GM19099 (cell line): ENCODE data around the gene TMCO2.

ENCODE experiments used
- POLR2A ChIP-seq: IDR thresholded peaks from 3 replicates; pipeline ENCODE4 v1.6.1; 2011; ENCODE audit warnings: low read depth; ENCODE audit not compliant: insufficient read length; ENCODE audit errors: extremely low read depth

The TMCO2 gene

GRCh38 chr1:40251456-40251855 is 3.7 kb downstream of the TMCO2 start:
- no peak for TF ChIP-seq POLR2A

DNA sequence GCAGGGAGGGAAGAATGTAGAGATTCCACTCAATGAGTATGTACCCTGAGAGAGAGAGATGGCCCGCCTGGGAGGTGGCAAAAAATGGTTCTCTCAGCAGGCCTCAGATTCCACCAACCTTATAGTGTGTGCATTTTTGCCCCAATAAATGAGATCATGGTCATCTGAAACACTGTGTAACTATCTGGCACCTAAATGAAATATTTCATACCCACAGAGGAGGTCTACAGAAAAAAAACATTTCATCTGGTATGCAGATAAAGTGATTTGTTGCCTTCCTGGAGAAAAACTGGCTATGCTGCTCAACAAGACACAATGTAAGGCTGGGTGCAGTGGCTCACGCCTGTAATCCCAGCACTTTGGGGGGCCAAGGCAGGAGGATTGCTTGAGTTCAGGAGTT is 4.9 kb downstream of the TMCO2 start:
- TF ChIP-seq POLR2A = no peak

- no peak for TF ChIP-seq POLR2A
Measured at GRCh38 chr1:40255231-40255630, 7.5 kb downstream of the TMCO2 start.

DNA sequence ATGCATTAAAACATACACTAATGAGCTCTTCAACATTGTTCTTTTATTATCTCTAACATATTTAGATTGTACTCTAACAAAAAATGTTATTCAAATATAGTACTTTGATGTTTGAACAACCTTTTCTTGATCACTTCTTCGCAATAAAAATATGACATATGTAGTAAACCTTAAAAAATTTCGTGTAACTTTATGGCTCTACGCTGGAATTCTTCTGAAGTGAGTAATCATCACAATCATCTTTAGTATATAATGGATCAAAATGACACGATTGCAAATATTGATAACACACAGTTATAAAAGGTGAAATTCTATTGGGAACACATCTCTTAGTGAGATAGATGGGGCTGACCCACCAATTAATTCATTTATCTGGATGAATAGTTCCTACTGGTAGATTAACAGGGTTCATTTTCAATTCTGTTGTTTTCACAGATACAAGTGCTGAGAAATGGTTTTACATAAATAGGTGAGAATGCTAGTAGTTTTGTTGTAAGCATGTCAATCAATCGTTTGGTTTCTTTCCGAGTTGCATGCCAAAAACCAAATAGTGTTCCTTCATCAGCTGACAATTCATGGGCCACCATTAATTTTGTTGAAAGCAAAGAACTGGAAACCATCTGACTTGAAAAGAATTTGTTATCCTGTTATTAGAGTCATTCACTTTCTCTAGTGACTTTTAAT is 8.8 kb downstream of the TMCO2 start:
- TF ChIP-seq POLR2A = no peak

DNA sequence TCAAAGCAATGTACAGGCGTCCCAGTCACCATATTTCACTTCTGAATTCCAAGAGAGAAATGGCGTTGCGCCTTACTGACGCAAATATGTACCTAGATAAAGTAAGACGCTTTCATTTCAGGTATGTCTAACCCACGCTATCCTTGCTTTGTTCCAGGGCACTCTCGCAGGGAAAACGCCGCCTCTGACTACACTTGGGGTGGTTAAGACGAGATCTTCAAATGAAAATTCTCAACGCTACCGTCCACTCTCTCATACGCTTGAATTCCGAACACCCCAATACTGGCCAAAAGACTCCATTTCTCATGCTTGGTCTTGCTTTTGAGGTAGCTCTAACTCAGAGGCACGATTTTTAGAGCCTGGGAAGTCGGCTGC is 9.6 kb downstream of the TMCO2 start:
- no peak for TF ChIP-seq POLR2A

- peak; percentile 85 for TF ChIP-seq POLR2A
Measured at GRCh38 chr1:40257688-40258444, 10.1 kb downstream of the TMCO2 start, which contains the start of gene ZMPSTE24. Gene ZMPSTE24, plus strand, starts transcription at chr1:40258236. Its CDS starts 36 bp downstream, at chr1:40258272.

DNA sequence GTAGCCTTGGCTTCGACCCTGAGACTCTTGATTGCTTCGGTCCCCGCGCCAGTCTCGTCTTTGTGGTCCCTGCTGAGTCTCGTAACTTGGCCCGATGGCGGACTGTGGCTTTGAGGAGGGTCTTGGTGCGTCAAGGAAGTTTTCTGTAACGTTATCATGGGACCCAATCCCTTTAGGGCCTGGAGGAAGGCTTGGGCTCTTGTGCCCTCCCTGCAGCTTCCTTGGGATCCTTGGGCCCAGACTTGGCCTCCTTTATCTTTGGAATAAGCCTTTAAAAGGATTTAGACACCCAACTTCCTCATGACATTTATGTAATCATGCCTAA is 10.7 kb downstream of the TMCO2 start:
- TF ChIP-seq POLR2A = no peak

GRCh38 chr1:40264354-40264781 is 16.6 kb downstream of the TMCO2 start:
- TF ChIP-seq POLR2A = no peak

GRCh38 chr1:40265298-40265697 is 17.6 kb downstream of the TMCO2 start:
- no peak for TF ChIP-seq POLR2A

DNA sequence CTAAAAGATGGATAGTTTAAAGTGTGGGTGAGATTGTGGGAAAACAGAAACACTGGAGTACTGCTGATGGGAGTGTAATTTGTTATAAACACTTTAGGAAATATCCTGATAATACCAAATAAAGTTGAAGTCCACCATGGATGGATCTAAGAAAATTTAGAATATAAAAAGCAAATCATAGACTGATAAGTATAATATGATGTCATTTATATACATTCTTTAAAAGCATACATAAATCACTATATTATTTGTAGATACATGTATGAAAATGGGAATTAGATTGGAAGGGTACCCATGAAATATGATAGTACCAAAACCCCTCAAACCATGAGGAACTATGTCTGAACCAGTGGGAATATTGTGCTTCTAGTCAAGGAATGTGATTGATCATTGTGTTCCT is 18.2 kb downstream of the TMCO2 start:
- no peak for TF ChIP-seq POLR2A

DNA sequence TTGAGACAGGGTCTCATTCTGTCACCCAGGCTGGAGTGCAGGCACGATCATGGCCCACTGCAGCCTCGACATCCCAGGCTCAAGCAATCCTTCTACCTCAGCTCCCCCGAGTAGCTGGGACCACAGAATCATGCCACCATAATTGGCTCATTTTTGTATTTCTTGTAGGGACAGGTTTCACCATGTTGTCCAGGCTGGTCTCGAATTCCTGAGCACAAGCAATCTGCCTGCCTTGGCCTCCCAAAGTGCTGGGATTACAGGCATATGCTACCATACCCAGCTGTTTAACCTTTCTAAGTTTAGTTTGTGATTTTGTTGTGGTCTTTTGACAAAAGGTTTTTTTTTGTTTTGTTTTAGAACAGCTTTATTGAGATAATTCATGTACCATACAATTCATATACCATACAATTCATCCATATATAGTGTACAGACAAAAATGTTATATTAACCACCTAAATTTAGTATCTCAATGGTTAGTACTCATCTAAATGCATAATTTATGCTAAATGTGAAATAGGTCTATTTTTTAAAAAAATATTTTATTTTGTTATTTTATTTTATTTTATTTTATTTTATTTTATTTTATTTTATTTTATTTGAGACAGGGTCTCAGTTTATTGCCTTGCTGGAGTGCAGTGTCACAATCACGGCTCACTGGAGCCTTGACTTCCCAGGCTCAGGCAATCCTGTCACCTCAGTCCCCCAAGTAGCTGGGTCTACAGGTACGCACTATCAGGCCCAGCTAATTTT is 19.2 kb downstream of the TMCO2 start:
- TF ChIP-seq POLR2A = no peak

GRCh38 chr1:40267767-40268187 is 20.0 kb downstream of the TMCO2 start:
- no peak for TF ChIP-seq POLR2A

- no peak for TF ChIP-seq POLR2A
Measured at GRCh38 chr1:40268211-40268610, 20.5 kb downstream of the TMCO2 start.

GRCh38 chr1:40270152-40270834 is 22.6 kb downstream of the TMCO2 start:
- no peak for TF ChIP-seq POLR2A

GRCh38 chr1:40272653-40273213 is 25.0 kb downstream of the TMCO2 start:
- TF ChIP-seq POLR2A = no peak
